CD4-positive, alpha-beta T cell treated with Interferon gamma for 1 hour (primary cell): ENCODE results near the gene FFAR3.
"Not testable (repeated sequence)": the region's sequence is repeated elsewhere in the genome, so short reads cannot be mapped to it uniquely, and the experiment has no call there.

Experiments used
- DNase-seq: peaks from one replicate; pipeline ENCODE4 v3.0.0-alpha.2; 2020

FFAR3 gene

DNA sequence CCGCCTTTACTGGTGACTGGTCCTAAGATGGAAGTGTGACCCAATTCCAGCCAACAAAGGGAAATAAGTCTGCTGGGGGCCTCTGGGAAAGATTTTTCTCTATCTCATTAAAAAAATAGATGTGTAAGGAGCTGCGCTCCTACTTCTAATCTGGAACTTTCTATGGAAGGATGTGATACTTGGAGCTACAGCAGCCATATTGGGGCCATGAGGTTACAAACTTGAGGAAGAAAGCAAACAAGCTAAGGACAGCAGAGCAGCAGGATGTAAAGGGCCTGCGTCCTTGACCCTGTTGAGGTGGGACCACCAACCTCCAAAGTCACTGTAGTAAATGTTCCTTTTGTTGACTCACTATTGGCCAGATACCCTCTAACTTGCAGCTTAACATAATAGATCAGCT lies 20.1 kb downstream of the FFAR3 start:
- no peak for DNase-seq

DNA sequence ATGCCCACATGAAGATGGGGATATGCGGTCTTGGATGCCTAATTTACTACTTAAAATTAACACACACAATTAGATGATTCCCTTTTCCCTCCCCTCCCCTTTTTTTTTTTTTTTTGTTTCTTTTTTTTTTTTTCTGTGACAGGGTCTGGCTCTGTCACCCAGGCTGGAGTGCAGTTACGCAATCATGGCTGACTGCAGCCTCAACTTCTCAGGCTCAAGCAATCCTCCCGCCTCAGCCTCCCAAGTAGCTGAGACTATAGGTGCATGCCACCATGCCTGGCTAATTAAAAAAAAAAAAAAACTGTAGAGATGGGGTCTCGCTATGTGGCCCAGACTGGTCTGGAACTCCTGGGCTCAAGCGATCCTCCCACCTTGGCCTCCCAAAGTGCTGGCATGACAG lies 21.3 kb downstream of the FFAR3 start:
- not testable (repeated sequence) for DNase-seq

DNA sequence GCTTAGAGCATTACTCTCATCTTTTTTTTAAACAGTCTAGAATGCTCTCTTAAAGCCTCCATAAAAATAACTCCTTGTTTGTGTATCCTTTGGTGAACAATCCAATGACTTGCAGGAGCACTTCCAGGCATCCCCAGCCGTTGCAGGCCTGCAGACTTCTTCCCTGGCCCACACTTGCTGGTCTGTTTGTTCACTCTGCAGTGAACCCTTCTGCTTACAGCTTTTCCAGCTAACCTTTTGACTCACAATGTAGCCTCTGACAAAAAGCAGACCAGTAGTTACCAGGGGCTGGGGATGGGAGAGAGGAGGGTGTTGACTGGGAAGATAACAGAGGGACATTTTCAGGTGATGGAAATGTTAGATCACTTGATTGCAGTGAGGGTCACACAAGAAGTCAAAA lies 21.7 kb downstream of the FFAR3 start:
- no peak for DNase-seq

DNA sequence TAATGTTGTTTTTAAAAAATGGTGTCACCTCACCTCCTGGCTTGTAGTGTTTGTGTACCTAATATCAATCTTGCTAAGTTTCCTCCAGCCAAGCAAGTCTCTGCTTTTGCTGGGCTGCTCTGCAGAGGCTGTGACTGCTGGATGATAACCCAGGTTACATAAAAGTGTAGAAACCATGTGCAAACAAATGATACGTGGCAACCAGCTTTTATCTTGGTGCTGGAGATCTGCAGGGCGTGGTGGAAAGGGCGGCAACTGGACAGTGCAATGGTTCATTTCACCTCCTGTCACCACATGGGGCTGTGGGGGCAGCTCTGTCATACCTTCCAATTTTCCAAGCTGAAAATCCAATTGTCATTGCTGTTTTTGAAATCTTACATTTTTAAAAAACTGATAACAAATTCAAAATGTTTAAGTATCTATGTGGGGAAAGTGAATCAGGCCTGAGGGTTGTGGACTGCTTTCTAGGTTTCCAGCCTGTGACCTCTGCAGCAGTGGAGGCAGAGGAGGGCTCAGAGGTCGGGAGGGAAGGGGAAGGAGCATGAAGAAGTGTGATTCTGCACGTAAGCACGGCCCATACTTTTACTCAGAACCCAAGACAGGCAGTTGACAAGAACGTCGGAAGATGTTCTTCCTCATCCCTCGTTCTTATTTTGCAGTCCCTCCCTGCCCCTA lies 22.3 kb downstream of the FFAR3 start:
- DNase-seq, result no peak

DNA sequence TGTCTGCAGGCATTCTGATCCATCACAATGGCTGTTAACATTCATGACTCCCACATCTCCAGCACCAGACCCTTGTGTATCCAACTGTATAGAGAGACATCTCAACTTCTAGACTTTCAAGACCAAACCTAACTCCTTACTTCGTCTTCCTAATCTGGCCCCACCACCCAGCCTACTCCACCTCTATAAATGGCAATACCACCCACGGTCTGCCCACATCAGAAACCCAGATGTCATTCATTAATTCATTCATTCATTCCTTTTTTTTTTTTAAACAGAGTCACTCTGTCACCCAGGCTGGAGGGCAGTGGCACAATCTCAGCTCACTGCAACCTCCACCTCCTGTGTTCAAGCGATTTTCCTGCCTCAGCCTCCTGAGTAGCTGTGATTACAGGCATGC lies 23.1 kb downstream of the FFAR3 start:
- no peak for DNase-seq

DNA sequence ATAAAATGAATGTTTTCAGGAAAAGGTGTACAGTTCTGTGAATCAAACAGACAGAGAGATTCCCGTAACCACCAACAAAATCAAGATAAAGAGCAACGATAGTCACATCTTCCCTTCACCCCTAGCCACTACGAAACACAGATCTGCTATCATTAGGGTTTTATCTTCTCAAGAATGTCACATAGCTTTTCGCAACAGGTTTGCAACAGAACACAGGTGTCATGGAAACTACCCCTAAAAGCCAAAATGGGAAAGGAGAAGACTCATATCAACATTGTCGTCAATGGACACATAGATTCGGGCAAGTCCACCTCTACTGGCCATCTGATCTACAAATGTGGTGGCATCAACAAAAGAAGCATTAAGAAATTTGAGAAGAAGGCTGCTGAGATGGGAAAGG lies 23.7 kb downstream of the FFAR3 start:
- DNase-seq, result no peak

DNA sequence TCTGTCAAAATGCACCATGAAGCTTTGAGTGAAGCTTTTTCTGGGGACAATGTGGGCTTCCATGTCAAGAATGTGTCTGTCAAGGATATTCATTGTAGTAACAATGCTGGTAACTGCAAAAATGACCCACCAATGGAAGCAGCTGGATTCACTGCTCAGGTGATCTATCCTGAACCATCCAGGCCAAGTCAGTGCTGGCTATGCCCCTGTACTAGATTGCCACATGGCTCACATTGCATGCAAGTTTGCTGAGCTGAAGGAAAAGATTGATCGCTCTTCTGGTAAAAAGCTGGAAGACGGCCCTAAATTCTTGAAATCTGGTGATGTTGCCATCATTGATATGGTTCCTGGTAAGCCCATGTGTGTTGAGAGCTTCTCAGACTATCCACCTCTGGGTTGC lies 25.3 kb downstream of the FFAR3 start:
- no peak for DNase-seq

DNA sequence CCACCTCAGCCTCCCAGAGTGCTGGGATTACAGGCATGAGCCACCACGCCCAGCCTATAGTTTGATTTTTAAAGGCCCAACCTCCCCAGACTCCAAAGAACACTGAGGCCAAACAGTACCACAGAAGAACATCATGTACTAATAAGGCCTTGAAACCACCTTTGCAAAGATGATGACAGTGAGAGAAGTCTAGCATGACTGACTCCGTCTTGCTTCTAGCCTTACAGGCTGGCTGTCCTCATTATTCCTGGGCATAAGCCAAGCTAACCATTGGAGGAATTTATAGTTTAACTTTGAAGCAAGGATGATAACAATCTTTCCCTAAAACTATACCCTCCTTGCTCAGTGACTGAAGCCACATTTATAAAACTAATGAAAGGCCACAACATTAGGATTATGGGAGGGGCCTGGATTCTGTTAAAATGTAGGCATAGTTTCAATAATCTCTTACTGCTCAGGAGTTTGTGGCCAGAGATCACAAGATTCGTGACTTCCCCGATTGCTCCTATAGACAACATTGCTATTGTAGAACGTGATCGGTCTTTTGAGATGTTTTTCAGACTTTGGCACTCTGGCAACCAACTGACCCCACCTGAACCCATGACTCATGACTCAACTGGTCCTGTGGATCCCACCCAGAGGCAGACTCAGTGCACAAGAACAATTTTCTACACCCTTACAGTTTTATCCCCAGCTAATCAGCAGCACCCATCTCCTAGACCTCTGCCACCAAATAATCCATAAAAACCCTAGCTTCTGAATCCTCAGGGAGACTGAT lies 30.2 kb downstream of the FFAR3 start:
- DNase-seq, result no peak

DNA sequence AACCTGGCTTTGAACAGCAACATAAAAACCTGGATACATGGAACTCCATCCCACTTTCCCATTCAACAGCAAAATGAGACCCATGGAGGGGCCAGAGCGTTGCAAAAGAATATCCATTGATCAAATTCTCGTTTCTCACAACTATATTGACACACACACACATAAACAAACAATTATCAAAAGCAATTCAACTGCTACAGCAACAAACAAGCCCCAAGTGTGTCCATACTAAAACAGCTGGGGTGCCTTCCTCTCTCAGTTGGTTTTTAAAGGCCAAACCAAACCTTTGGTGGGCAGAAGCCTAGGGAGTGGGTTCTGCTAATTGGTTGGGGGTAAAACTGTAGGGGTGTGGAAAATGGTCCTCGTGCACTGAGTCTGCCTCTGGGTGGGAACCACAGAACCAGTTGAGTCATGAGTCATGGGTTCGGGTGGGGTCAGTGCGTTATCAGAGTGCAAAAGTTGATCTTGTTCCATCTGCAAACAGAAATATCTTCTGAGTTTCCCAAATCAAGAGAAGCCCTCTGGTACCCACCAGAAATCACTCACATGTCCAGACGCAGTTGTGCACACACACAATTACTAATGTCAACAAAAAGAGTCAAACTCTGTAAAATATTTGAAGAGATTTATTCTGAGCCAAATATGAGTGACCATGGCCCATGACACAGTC lies 31.1 kb downstream of the FFAR3 start:
- no peak for DNase-seq

DNA sequence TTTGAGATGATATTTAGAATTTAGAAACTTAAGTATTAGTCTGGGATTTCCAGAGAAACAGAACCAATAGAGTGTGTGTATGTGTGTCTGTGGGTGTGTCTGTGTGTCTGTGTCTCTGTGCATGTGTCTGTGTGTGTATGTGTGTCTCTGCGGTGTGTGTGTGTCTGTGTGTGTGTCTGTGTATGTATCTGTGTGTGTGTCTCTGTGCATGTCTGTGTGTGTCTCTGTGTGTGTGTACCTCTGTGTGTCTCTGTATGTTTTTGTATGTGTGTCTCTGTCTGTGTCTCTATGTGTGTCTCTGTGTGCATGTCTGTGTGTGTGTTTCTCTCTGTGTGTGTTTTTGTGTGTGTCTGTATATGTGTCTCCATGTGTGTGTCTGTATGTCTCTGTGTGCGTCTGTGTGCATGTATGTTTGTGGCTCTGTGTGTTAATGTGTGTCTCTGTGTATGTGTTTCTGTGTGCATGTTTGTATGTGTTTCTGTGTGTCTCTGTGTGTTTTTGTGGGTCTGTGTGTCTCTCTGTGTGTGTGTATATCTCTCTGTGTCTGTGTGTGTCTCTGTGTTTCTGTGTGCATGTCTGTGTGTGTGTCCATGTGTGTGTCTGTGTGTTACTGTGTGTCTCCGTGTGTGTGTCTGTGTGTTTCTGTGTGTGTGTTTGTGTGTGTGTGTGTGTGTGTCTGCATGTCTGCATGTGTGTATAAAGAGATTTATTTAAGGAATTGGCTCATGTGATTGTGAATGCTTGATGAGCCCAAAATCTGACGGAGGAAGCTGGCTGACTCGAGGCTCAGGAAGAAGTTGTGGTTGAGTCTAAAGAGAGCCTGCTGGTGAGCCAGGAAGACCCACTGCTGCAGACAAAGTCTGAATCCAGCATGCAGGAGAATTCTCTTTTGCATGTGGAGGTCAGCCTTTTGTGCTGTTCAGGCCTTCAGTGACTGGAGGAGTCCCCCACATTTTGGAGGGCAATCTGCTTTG lies 34.8 kb downstream of the FFAR3 start:
- DNase-seq, result no peak

DNA sequence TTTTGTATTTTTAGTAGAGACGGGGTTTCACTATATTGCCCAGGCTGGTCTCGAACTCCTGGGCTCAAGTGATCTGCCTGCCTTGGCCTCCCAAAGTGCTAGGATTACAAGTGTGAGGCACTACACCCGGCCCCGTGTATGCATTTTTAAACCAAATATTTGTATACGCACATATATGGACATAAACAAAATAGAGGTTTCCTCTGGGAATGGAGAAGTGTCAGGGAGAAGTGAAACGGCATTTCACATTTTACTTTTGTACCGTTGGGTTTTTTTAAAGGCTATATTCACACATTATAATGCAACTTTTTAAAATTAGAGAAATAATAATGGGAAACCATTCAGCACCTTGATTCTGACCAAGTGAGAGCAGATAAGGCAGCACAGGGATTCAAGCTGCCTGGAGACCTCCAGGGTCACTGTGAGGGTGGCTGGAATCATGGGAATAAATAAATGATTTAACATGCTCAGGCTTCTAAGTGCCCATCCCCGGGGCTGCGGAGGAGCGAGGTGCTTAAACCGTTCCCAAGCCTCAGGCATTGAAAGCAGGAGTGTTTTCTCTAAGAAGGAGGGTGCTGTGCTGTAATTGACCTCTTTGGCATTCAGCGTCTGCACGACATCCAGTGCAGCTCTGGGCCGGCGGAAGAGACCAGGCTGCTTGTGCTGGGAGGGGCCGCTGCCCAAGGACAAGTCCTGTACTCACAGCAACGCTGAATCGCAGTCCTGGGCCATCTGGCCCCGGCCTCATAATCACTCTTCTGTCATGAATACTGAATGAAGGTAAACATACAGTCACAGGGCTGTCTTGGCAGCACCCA lies 37.3 kb downstream of the FFAR3 start:
- no peak for DNase-seq

DNA sequence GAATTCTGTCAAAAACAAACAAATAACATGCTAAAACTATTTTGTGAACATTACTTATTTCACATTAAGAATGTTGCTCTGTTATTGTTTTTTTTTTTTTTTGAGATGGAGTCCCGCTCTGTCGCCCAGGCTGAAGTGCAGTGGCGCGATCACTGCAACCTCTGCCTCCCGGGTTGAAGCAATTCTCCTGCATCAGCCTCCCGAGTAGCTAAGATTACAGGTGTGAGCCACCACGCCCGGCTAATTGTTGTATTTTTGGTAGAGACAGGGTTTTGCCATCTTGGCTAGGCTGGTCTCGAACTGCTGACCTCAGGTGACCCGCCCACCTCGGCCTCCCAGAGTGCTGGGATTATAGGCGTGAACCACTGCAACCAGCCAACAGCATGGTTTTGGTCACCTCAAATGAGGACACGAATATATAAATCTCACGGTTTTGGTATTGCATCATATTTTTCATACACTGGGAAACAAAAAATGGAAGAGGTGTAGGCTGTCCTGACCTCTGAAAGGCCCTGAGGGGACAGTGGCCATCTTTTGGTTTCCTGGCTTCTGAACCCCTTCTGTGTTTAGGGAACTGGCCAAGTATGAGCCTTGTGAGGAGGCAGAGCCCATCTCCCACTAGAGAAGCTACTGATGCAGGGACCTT lies 38.1 kb downstream of the FFAR3 start:
- DNase-seq, result no peak

DNA sequence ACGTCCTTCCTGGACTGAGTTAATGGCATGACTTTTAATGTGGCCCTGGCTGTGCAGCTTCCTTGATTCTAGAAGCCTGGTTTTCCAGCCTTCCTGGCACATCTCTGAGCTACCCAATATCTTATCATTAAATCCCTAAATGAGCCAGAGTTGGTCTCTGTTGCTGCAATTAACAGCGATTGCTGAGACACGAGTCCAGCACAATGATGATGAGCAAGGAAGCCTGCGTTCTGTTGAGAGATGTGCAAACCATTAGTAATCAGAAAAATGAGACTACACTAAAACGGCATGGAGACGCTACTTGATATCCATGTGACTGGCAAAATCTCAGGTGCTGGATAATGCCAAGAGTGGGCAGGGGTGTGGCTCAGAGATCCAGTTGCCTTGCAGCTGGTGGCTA lies 38.8 kb downstream of the FFAR3 start:
- no peak for DNase-seq

DNA sequence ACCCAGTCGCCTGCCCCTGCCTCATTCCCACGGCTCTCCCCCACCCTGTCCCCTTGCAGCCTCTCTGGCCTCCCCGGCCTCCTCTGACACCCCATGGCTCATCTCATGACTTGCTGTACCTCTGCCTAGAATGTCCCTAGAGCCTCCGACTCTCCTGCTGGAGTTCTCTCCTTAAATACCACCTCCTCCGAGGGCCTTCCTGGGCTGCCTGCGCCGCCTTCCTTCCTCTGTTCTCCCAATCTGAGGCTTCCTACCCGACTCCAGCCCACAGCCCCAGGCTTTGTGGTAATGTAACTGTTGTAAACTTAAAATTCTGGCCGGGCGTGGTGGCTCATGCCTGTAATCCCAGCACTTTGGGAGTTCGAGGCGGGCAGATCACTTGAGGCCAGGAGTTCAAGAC lies 40.3 kb downstream of the FFAR3 start:
- DNase-seq, result no peak

DNA sequence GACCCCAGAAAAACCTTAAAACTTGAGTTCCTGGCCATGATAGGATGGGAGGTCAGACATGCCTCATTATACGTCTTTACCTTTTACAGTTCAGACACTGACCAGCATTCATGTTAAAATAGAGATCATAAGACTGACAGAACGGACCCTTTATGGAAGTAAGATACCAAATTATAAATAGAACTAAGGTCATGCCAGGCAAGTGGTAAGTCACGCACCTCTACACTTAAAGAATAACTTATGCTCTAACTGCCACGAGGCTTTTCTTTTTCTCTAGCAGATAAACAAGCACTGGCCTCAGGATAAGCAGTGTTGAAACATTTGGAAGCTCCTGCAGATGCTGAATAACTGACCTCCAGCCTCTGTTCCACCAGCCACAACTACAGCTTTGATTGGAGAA lies 41.0 kb downstream of the FFAR3 start:
- no peak for DNase-seq

DNA sequence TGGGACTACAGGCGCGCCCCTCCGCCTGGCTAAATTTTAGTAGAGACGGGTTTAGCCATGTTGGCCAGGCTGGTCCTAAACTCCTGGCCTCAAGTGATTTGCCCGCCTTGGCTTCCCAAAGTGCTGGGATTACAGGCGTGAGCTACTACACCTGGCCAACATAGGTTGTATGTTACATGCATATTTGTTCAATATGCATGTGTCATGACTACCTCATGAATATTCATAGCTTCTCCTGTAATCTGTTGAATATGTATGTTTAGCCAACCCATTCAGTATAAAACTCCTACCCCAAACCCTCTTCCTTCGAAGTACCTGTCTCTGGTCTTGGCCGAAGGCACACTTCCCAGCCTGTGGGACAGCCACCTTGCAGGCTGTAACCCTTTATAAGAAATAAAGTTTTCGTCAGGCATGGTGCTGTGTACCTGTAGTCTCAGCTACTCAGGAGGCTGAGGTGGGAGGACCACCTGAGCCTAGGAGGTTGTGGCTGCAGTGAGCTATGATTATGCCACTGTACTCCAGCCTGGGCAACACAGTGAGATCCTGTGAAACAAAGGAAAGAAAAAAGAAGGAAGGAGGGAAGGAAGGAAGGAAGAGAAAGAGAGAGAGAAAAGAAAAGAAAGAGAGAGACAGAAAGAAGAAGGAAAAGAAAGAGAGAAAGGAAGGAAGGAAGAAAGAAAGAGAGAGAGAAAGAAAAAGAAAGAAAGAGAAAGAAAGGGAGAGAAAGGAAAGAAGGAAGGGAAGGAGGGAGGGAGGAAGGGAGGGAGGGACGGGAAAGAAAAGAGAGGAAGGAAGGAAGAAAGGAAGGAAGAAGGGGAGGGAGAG lies 41.9 kb downstream of the FFAR3 start:
- DNase-seq, result no peak

DNA sequence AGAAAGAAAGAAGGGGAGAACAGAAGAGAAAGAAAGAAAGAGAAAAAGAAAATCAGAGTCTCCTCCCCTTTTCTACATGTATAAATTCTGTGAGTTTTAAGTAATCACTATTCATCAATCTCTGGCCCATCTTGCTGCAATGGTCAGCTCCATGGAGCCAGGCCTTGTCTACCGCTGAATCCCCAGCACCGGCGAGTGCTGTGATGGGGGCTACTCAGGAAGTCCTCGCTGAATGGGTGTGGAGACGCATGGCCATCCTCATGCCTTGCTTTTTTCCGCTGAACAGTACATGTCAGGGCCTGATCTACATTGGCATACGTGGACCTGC lies 42.5 kb downstream of the FFAR3 start:
- DNase-seq, result no peak

DNA sequence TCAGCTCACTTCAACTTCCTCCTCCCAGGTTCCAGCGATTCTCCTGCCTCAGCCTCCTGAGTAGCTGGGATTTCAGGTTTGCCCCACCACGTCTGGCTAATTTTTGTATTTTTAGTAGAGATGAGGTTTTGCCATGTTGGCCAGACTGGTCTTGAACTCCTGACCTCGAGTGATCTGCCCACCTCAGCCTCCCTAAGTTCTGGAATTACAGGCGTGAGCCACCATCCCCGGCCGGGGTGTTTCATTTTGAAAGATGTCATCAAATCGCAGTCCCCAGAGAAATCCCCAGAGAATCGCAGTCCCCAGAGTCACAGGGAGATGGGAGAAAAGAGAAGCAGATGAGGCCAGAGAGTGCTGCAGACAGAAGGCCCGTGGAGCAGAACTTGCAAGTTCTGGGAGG lies 43.2 kb downstream of the FFAR3 start:
- DNase-seq, result not testable (repeated sequence)

DNA sequence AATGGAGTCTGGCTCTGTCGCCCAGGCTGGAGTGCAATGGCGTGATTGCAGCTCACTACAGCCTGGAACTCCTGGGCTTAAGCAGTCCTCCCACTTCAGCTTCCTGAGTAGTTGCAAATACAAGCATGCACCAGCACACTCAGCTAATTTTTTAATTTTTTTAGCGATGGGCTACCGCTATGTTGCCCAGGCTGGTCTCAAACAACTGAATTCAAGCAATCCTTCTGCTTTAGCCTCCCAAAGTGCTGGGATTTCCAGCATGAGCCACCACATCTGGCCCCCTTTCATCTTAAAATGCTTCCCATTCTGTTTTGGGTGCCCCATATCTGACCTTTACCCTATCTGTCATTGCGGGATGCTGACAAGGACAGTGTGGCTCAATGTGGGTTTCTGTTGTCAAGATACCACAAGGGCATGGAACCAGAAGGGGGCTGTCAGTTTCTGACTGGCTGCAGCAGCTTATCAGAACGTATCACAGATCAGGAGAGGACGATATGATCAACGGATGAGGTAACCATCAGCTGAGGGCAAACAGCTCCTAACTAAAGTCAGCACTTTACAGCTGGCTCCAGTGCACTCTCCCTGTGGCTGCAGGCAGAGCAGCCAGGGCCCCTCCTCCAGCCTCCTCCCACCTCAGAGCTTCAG lies 45.0 kb downstream of the FFAR3 start:
- peak; percentile 8 for DNase-seq
